GM19324 (cell line): ENCODE results near the gene PRKAG2.

Experiments
- ATAC-seq: cut with Tn5 transposase; IDR thresholded peaks from one replicate; pipeline ENCODE4 v1.9.1; 2021; ENCODE audit warnings: mild to moderate bottlenecking, moderate library complexity; ENCODE audit not compliant: unreplicated experiment, low FRiP score

The PRKAG2 gene

GRCh38 chr7:151518947-151519764, 357.8 kb downstream of the PRKAG2 start:
- ATAC-seq: peak; percentile 71

- ATAC-seq: no peak
Observed at GRCh38 chr7:151518105-151518946, 358.6 kb downstream of the PRKAG2 start.

- no peak for ATAC-seq
Observed at GRCh38 chr7:151517601-151518104, 359.3 kb downstream of the PRKAG2 start.

GRCh38 chr7:151515276-151515565, 361.7 kb downstream of the PRKAG2 start:
- no peak for ATAC-seq

DNA sequence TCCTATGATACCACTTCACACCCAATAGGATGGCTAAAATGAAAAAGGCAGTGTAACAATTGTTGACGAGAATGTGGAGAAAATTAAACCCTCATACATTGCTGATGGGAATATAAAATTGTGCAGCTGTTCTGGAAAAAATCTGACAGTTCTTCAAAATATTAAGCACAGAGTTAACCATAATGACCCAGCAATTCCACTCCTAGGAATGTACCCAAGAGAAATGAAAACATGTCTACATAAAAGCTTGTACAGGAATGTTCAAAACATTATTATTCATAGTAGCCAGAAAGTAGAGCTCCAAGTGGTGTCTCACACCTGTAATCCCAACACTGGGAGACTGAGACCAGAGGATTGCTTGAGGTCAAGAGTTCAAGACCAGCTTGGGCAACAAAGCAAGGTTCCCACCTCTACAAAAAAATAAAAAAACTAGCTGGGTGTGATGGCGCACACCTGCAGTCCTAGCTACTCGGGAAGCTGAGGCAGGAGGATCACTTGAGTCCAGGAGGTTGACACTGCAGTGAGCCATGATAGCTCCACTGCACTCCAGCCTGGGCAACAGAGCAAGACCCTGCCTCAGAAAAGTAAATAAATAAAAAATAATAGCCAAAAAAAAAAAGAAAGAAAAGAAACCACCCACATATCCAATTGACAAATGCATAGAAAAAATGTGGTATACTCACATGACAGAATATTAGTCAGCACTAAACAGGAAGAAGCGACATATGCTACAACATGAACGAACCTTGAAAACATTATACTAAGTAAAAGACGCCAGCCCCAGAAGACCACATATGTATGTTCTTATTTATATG, 362.2 kb downstream of the PRKAG2 start:
- ATAC-seq: no peak

GRCh38 chr7:151513133-151513532, 363.8 kb downstream of the PRKAG2 start:
- no peak for ATAC-seq

DNA sequence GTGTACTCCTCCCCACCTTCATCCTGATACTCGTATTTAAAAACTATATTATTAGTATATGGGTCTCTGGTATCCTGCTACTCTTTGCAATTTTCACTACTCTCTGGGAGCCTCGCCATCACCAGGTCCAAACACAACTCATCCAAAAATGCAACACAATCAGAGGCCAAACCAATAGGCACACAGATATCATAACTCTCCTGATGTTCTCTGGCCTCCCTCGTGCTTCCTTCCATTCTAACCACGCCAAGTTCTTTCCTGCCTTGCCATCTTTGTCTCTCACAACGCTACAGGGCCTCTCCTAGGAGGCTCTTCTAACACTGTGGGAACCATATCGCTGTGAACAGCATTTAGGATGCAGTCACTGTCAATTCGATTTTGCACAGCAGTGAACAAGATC, 364.6 kb downstream of the PRKAG2 start:
- no peak for ATAC-seq

GRCh38 chr7:151511946-151512345, 365.0 kb downstream of the PRKAG2 start:
- no peak for ATAC-seq

- ATAC-seq: no peak
Observed at GRCh38 chr7:151511270-151511669, 365.6 kb downstream of the PRKAG2 start.

DNA sequence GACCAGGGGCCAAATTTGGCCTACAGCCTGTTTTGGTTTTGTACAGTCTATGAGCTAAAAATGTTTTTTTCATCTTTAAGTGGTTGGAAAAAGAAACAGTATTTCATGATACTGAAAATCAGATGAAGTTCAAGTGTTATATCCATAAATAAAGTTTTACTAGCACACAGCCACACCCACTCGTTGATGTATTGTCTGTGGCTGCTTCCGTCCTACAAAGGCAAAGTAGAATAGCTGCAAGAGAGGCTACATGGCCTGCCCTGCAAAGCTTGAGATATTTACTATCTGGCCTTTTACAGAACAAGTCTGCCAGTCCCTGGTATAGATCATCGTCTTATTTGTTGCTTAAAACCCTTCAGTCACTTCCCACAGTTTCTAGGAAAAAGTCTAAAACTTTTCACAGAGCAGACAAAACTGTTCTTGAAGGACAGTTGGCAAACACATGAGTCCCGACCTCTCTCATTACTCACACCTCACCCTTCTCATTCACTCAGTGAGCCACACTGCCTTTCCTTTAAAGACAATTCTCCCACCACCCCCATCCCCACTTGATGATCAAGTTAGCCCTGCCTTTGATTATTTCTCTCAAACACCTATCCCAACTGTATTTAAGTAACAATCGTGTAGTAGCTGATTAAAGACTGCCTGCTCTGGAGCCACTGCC, 367.1 kb downstream of the PRKAG2 start:
- no peak for ATAC-seq

DNA sequence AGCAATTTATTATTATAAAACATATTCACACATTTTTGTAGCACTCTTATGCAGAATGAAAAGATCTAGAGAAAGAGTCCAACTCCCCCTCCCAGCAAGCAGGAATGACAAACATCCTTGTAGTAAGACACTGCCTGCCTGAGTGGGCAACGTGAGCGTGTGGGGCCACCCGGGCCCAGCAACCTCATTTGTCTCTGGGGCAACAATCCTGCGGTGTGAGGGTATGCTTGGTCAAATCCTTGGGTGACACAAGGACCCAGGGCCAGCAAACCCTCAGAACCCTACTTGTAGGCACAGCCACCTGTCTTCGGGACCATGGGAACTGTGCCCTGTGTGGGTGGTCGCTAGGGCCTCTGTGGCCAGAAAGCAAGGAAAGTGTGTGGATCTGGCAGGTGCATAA, 367.9 kb downstream of the PRKAG2 start:
- no peak for ATAC-seq

DNA sequence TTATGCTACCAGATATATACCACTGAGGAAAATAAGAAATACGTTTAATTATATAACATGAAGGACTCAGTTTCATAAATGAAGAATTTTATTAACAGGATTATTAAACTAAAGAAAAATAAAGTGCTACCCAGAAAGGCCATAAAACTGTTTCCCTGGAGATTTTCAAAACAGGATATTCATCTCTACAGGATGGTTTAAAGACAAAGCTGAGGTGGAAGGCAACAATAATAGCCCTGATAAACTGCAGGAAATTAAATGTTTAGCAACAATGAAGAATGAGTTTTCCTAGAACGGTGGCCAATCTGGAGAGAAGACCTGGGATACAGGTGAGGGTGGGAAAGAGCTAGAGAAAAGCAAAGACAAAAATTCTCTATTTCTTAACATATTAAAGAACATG, 369.1 kb downstream of the PRKAG2 start:
- ATAC-seq: no peak

- no peak for ATAC-seq
Observed at GRCh38 chr7:151506901-151507382, 370.0 kb downstream of the PRKAG2 start.
